GM19324 (cell line): Measurements from ENCODE around the gene SH2D4B.

Experiments used
- ATAC-seq: cut with Tn5 transposase; IDR thresholded peaks from one replicate; pipeline ENCODE4 v1.9.1; 2021; ENCODE audit warnings: mild to moderate bottlenecking, moderate library complexity; ENCODE audit not compliant: unreplicated experiment, low FRiP score

Gene SH2D4B

DNA sequence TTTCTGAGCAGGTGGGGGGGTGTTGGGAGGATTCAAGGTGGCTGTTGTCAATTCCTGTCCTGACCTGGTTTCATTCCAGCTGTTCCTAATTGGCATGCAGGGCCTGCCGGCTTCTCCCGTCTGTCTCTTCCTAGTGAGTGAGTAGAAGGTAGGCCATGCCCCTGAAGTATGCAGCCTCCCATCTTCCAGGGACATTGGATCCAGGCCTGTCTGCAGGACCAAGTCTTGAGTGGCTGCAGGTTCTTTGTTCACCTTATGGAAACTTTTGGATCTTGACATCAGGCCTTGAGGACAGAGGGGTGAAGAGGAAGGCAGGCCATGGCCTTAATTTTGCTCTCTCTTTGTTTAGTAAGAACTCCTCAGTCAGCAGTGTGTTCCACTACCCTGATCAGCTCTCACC, 131.8 kb downstream of the SH2D4B start:
- ATAC-seq: no peak

GRCh38 chr10:80670774-80671173, 133.1 kb downstream of the SH2D4B start:
- no peak for ATAC-seq

DNA sequence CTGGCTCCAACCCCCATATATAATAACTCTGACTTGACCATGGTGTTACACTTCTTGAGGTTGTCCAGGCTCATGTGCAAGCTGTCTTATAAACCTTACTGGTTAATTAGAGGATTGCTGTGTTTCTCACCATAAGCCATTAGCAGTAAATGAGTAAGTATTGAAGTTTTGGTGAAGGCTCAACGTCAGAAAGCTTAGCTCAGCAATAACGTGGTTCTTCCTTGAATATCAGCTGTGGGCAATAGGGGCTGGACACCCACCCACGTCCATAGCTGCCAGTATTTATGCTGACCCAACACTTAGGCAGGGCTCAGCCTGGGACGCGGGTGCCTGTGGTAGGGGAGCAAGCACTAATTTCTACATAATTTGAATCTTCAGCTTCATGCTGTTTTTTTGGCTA, 134.1 kb downstream of the SH2D4B start:
- ATAC-seq: no peak

DNA sequence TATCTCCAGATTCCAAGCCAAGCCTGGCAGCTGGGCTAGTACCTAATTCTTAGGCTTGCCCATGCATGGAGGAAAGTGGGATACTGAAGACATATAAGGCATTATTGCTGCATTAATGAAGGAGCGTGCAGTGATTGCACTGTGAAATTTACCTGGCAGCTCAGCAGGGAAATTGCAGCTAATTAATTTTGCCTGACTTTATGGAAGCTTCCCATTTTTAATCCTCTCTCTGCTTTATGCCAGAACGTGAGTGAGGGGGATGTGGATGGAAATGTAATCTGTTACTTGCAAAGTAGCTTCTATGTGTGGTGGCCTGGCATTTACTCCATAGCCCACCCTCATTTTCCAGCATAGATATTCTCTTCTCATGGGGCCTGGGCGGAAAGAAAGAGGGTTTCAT, 134.9 kb downstream of the SH2D4B start:
- ATAC-seq: no peak

DNA sequence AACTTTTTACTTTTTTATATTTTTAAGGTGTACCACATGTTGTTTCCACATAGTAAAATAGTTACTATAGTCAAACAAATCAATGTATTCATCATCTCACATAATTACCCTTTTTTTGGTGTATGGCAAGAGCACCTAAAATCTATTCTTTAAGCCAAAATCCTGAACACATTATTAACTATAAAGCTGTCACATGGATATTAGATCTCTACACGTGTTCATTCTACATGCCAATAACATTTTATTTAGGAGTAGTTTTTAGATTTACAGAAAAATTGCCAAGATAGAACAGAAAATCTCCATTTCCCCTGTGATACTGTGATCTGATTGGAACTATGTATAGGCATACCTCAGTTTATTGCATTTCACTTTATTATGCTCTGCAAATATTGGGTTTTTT, 137.1 kb downstream of the SH2D4B start:
- ATAC-seq: no peak

DNA sequence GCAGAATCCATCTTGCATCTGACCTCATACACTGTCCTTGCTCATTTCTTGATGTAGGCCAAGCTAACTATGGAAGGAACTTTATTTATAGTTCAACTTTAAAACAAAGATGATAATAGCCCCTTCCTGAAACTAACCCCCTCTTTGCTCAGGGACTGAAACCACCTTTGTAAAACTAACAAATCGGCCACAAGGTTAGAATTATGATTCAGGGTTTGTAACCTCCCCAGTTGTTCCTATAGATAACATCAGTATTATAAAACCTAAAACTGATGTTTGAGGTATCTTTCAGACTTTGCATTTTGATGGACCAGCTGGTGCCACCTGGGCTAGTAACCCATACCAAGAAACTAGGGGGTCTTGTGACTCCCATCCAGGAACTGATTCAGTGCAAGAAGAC, 143.4 kb downstream of the SH2D4B start:
- ATAC-seq: no peak

GRCh38 chr10:80684259-80684658, 146.6 kb downstream of the SH2D4B start:
- no peak for ATAC-seq

- ATAC-seq: no peak
These were observed 147.7 kb downstream of the SH2D4B start for GRCh38 chr10:80685355-80685754.

GRCh38 chr10:80686734-80687475, 149.2 kb downstream of the SH2D4B start:
- no peak for ATAC-seq

DNA sequence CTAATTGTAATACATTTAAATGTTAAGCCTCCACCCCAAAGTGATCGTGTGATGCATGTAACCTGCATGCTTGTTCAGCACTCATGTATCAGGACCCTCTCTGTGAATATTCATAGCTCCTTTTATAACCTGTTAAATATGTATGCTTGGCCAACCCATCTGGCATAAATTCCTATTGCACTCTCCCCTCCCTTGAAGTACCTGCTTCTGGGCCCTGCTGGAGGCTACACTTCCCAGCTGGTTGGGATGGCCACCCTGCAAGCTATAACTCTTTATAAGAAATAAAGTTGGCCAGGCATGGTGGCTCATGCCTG, 149.7 kb downstream of the SH2D4B start:
- ATAC-seq: no peak

DNA sequence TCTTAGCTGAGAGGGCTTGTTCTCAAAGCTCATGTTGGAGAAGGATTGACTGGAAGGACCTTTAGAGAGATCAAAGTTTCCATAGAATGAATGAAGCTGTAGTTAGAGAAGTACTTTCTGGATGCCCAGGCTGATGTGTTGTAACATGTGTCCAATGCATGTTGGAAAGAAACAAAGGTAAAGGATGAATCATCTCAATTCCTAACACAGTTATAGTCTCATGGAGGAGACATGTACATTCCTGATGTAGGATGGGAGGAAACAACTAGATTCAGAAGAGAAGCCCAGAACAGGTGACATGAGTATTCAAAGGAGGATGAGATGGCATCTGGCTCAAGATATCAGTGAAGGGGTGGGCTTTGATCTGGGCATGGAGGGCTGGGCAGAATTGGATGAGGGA, 152.7 kb downstream of the SH2D4B start:
- ATAC-seq: no peak

DNA sequence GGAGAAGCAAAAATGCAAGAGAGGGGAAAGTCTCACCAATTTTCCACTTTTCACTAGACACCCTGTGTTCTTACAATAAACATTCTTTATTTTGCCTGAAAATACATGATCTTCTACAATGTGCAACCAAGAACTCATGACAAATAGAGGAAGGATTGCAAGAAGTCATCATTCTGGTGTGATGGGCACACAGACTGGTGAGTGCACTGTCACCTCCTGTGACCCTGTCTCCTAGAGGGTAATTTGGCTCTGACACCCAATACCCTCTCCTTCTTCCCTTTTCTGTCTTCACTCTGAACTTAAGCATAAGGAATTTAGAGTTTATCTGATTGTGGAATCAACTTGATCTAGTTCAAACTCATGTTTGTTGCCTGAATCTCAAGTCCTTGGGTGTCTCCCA, 153.7 kb downstream of the SH2D4B start:
- ATAC-seq: no peak

- no peak for ATAC-seq
These were observed 155.9 kb downstream of the SH2D4B start for GRCh38 chr10:80693565-80693964.

DNA sequence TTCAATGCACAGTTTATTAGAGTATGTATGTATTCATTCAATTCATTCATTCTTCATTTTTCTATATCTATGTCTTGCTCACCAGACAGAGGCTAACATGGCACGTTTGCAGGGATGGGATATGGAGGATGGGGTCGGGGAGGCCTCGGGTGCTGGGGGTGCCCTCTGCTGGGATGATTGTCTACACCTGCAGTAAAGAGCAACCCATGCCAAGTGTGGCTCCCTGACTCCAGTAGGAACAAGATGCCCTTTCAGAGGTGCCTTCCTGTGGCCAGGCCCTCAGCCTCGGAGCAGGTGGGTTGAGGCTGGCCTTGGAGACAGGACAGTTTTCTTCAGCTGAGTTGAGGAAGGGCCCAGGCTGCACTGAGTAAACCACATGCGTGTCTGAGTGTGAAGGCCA, 157.2 kb downstream of the SH2D4B start:
- ATAC-seq: no peak
